Measurements from ENCODE around the gene ANKS6.

Gene ANKS6

GRCh38 chr9:98811051-98811650, 14.8 kb upstream of the ANKS6 start:
- DNase-seq: no peak

- no peak for DNase-seq
Observed at GRCh38 chr9:98810102-98810842, 13.9 kb upstream of the ANKS6 start.

- DNase-seq: peak in 1 of 14 donors; percentile 45
Observed at GRCh38 chr9:98809311-98810101, 13.2 kb upstream of the ANKS6 start.

- no peak for DNase-seq
Observed at GRCh38 chr9:98808875-98809274, 12.5 kb upstream of the ANKS6 start.

GRCh38 chr9:98808411-98808815, 12.1 kb upstream of the ANKS6 start:
- peak in 1 of 14 donors; percentile 62 for DNase-seq

- DNase-seq: no peak
Observed at GRCh38 chr9:98807814-98808195, 11.4 kb upstream of the ANKS6 start.

- peak in 6 of 14 donors; percentile 13 to 54 (median 30) for DNase-seq
Observed at GRCh38 chr9:98807070-98807813, 10.9 kb upstream of the ANKS6 start, which contains the start of gene GALNT12. GALNT12 (plus strand) TSS chr9:98807670; CDS start chr9:98807699, 29 bp downstream.

GRCh38 chr9:98806394-98807035, 10.2 kb upstream of the ANKS6 start:
- DNase-seq: peak in 1 of 14 donors; percentile 70

GRCh38 chr9:98805506-98806272, 9.3 kb upstream of the ANKS6 start:
- DNase-seq: peak in 1 of 14 donors; percentile 53

GRCh38 chr9:98804083-98804482, 7.7 kb upstream of the ANKS6 start:
- DNase-seq: no peak

GRCh38 chr9:98801969-98802371, 5.6 kb upstream of the ANKS6 start:
- DNase-seq: peak in 1 of 14 donors; percentile 73

- DNase-seq: peak in 1 of 14 donors; percentile 84
Observed at GRCh38 chr9:98801561-98801960, 5.2 kb upstream of the ANKS6 start.

- DNase-seq: no peak
Observed at GRCh38 chr9:98798254-98798653, 1.9 kb upstream of the ANKS6 start.

- no peak for DNase-seq
Observed at GRCh38 chr9:98797491-98797890, 1.1 kb upstream of the ANKS6 start.

- peak in 2 of 14 donors; percentile 55 to 62 for DNase-seq
Observed at GRCh38 chr9:98795970-98796363, 388 bp downstream of the ANKS6 start.

GRCh38 chr9:98795295-98795955, 930 bp downstream of the ANKS6 start:
- DNase-seq: no peak

- peak in 1 of 14 donors; percentile 22 for DNase-seq
Observed at GRCh38 chr9:98794802-98795201, 1.6 kb downstream of the ANKS6 start.

GRCh38 chr9:98793031-98793430, 3.3 kb downstream of the ANKS6 start:
- peak in 1 of 14 donors; percentile 29 for DNase-seq

- no peak for DNase-seq
Observed at GRCh38 chr9:98791608-98792490, 4.5 kb downstream of the ANKS6 start.
